Measurements from ENCODE around the gene SMIM9.

SMIM9 gene

GRCh38 chrX:154815274-154815818 lies 19.1 kb downstream of the SMIM9 start:
- DNase-seq: no peak

- no peak for DNase-seq
These were observed 20.7 kb downstream of the SMIM9 start for GRCh38 chrX:154813801-154814200.

GRCh38 chrX:154812341-154813101 lies 21.9 kb downstream of the SMIM9 start:
- DNase-seq: no peak

- no peak for DNase-seq
These were observed 24.4 kb downstream of the SMIM9 start for GRCh38 chrX:154809939-154810665.

- DNase-seq: no peak
These were observed 27.5 kb downstream of the SMIM9 start for GRCh38 chrX:154806837-154807501.

- no peak for DNase-seq
These were observed 28.8 kb downstream of the SMIM9 start for GRCh38 chrX:154805696-154806091.

GRCh38 chrX:154804957-154805695 lies 29.3 kb downstream of the SMIM9 start, which contains the start of gene MPP1:
MPP1 (minus strand) TSS chrX:154805485; CDS start chrX:154805373, 112 bp downstream.
- DNase-seq: peak; percentile 71

- no peak for DNase-seq
These were observed 30.1 kb downstream of the SMIM9 start for GRCh38 chrX:154804261-154804956.

- no peak for DNase-seq
These were observed 31.5 kb downstream of the SMIM9 start for GRCh38 chrX:154802947-154803346.

GRCh38 chrX:154800478-154801210 lies 33.8 kb downstream of the SMIM9 start:
- no peak for DNase-seq

GRCh38 chrX:154799556-154800348 lies 34.7 kb downstream of the SMIM9 start:
- DNase-seq: no peak

- no peak for DNase-seq
These were observed 37.5 kb downstream of the SMIM9 start for GRCh38 chrX:154797006-154797405.

GRCh38 chrX:154795016-154795415 lies 39.4 kb downstream of the SMIM9 start:
- DNase-seq: no peak

- DNase-seq: no peak
These were observed 41.2 kb downstream of the SMIM9 start for GRCh38 chrX:154793084-154793795.

GRCh38 chrX:154791939-154792338 lies 42.5 kb downstream of the SMIM9 start:
- DNase-seq: no peak

GRCh38 chrX:154791467-154791866 lies 43.0 kb downstream of the SMIM9 start:
- DNase-seq: no peak

- no peak for DNase-seq
These were observed 48.7 kb downstream of the SMIM9 start for GRCh38 chrX:154785716-154786115.

GRCh38 chrX:154784149-154784995 lies 50.1 kb downstream of the SMIM9 start:
- no peak for DNase-seq

- DNase-seq: no peak
These were observed 53.5 kb downstream of the SMIM9 start for GRCh38 chrX:154780968-154781367.

All from stimulated activated CD4-positive, alpha-beta T cell treated with anti-CD3 and anti-CD28 coated beads, Interleukin-12 subunit alpha, Interleukin-12 subunit beta, amount 100 ng/mL, for 4 hours (primary cell).